GM19035 (cell line): ENCODE results near the gene ATP5F1D.

ENCODE experiments used
- ATAC-seq: cut with Tn5 transposase; IDR thresholded peaks from one replicate; pipeline ENCODE4 v1.9.1; 2021; ENCODE audit not compliant: unreplicated experiment

ATP5F1D gene

GRCh38 chr19:1290196-1290702, 48.7 kb downstream of the ATP5F1D start:
- ATAC-seq, result no peak

- ATAC-seq, result no peak
Observed at GRCh38 chr19:1290703-1291651, 49.4 kb downstream of the ATP5F1D start.

- no peak for ATAC-seq
Observed at GRCh38 chr19:1291761-1292418, 50.3 kb downstream of the ATP5F1D start.

GRCh38 chr19:1292419-1293151, 51.0 kb downstream of the ATP5F1D start:
- no peak for ATAC-seq

GRCh38 chr19:1293782-1294604, 52.4 kb downstream of the ATP5F1D start:
- no peak for ATAC-seq
